Measurements from ENCODE around the gene PERM1.
"Not testable (repeated sequence)": the region's sequence is repeated elsewhere in the genome, so short reads cannot be mapped to it uniquely, and the experiment has no call there.

Gene PERM1

DNA sequence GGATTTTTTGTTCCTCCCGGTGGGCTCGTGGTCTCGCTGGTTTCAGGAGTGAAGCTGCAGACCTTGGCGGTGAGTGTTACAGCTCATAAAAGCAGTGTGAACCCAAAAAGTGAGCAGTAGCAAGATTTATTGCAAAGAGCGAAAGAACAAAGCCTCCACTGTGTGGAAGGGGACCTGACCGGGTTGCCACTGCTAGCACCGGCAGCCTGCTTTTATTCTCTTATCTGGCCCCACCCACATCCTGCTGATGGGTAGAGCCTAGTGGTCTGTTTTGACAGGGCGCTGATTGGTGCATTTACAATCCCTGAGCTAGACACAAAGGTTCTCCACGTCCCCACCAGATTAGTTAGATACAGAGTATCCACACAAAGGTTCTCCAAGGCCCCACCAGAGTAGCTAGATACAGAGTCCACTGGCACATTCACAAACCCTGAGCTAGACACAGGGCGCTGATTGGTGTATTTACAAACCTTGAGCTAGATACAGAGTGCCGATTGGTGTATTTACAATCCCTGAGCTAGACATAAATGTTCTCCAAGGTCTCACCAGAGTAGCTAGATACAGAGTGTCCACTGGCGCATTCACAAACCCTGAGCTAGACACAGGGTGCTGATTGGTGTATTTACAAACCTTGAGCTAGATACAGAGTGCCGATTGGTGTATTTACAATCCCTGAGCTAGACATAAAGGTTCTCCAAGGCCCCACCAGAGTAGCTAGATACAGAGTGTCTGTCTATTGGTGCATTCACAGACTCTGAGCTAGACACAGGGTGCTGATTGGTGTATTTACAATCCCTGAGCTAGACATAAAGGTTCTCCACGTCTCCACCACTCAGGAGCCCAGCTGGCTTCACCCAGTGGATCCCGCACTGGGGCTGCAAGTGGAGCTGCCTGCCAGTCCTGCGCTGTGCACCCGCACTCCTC, 35.8 kb upstream of the PERM1 start:
- DNase-seq (ENCODE audit: low read depth), result not testable (repeated sequence)

DNA sequence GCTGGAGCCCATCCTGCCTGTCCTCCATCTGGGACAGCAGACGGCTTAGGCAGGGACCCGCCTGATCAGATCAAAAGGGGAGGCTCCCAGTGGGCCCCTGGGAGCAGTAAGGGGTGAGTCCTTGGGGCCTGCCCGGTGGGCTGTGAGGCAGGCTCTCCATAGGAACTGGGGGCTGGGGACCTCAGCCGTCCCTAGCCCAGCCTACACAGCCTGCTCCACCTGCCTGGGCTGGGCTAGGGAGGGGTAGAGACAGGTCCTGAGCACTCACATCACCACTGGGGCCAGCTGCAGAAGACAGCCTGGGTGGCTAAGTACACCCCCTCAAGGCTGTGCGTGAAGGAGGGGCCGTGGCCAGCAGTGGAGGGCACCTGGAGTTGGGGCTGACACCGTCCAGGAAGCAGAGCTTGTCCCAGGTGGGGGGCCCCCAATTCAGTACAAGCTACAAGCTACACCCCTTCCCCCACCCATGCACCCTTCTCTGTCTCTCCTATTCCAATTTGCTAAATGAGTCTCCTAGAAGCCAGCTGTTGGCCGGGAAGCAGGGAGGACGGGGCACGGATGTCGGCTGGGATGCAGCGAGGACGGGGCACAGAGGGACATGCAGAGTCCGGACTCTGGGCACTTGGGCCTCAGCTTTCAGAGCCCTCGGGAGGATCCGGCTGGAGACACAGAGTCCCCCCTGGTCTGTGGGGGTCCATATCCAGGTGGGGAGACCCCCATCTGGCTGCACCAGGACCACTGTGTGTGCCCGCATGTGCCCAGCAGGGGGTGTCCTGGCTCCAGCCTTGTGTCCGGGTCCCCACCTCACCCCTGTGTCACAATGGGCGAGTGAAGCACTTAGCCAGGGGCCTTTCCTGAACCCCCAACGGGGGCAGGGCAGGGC, 33.1 kb upstream of the PERM1 start:
- DNase-seq (ENCODE audit: low read depth), result no peak

DNA sequence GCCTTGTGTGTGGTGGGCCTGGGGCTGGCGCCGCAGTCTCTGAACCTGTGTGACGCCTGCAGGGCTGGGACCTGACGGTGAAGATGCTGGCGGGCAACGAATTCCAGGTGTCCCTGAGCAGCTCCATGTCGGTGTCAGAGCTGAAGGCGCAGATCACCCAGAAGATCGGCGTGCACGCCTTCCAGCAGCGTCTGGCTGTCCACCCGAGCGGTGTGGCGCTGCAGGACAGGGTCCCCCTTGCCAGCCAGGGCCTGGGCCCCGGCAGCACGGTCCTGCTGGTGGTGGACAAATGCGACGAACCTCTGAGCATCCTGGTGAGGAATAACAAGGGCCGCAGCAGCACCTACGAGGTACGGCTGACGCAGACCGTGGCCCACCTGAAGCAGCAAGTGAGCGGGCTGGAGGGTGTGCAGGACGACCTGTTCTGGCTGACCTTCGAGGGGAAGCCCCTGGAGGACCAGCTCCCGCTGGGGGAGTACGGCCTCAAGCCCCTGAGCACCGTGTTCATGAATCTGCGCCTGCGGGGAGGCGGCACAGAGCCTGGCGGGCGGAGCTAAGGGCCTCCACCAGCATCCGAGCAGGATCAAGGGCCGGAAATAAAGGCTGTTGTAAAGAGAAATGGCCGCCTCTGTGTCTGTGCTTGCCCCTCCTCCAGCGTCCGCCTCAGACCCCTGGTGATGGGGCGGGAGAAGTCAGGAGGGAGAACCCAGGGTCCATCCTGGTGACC, 32.2 kb upstream of the PERM1 start:
- DNase-seq (ENCODE audit: low read depth), result no peak

DNA sequence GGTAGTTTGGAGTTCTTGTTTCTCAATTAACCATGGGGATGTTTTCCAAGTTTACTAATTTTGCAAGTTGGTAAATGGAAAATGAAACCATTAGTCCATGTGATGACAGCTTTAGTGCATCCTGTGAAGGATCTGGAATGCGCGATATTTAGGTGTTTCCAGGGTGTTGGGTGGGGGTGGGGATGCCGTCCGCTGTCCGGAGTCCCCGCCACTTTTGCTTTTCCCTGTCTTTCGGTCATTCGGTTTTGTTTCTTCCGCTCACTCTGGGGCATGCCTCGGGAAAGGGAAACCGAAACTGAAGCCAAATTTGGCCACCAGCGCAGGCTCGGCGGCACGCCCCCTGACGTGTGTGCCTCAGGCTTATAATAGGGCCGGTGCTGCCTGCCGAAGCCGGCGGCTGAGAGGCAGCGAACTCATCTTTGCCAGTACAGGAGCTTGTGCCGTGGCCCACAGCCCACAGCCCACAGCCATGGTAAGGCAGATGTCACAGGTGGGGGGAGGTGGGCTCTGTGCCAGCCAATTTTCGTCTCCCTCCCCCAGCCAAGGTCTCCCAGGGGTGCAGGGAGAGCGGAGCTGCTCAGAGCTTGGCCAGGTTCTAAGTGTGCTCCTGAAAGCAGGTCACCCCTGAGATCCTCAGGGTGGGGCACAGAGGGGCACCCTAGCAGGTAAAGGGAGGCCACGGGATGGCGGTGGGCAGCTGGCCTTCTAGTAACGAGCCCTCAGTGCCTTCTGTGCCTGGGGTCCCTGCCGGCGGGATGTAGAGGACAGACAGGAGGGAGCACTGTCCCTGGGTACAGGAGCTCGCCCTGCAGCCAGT, 31.4 kb upstream of the PERM1 start, which contains the start of gene ISG15:
Gene ISG15 (plus strand): TSS at position 393 of the 817 bp plus-strand sequence. CDS start 77 bp downstream, at position 470.
- peak; percentile 81 for DNase-seq (ENCODE audit: low read depth)

DNA sequence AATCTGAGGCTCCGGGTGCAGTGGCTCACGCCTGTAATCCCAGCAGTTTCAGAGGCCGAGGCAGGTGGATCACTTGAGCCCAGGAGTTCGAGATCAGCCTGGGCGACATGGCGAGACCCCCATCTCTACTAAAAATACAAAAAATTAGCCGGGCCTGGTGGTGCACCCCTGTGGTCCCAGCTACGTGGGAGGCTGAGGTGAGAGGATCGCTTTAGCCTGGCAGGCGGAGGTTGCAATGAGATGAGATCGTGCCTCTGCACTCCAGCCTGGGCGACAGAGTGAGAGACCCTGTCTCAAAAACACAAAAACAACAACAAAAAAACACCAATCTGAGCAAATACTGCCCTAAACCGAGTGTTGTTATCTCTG, 30.8 kb upstream of the PERM1 start:
- not testable (repeated sequence) for DNase-seq (ENCODE audit: low read depth)

DNA sequence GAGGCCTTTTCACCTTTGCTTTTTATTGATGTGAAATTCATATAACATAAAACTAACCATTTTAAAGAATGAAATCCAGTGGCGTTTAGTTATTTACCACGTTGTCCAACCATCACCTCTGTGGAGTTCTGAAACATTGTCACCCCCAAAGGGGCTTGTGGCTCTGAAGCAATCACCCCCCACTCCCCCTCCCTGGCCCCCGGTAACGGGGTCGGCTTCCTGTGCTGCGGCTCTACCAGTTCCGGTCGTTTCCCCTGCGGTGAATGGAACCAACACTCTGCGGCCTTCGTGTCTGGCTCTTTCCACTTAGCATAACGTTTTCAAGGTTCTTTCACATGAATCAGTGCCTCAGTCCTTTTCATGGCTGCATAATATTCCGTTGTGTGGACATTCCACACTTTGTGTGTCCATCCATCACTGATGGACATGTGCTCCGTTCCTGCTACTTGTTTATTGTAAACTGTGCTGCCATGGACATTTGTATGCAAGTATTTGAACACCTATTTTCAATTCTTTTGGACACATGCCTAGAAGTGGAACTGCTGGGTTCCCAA, 29.6 kb upstream of the PERM1 start:
- no peak for DNase-seq (ENCODE audit: low read depth)

DNA sequence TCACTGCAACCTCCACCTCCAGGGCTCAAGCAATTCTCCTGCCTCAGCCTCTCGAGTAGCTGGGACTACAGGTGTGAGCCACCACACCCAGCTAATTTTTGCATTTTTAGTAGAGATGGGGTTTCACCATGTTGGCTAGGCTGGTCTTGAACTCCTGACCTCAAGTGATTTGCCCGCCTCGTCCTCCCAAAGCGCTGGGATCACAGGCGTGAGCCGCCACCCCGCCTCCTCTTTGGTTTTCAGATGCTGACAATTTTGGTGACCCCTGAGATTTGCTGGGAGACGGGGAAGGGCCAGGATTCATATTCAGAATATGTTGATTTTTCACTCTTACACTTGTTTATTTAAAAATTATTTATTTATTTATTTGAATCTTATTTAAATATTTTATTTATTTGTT, 28.2 kb upstream of the PERM1 start:
- not testable (repeated sequence) for DNase-seq (ENCODE audit: low read depth)

DNA sequence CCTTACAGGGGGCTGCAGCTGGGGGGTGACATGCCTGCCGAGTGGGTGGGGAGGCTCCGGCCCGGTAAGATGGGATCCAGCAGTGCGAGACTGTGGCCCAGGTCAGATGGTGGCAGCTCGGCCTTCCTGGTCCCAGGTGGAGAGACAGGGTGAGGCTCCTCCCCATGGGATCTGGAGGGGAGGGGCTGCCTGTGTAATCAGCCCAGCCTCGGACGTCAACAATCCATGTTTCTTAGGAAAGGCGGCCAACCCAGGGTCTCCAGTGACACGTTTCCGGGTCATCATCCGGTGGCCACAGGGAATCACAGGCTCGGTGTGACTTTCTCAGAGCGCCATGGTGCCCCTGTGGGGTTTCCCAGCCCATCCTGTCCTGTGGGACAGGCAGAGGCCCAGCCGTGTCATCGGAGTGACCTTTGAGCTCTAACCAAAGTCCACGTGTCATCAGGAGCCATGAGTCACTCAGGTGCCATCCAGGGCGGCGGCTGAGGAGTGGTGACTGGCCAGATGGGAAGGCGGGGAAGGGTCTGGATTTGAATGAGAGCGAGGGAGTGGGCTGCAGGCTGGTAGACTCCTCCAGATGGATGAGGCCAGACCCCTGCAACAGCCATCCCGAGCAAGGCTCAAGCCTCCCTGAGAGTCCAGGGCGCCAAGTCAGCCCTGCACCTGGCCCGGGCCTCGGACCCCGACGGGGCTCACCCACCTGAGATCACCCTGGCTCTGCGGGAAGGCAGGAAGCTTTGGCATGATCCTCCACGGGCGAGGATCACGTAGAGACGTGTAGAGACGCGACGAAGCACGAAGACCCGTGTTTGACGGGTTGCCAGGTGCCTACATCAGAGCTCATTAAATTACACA, 24.6 kb upstream of the PERM1 start:
- DNase-seq (ENCODE audit: low read depth), result no peak

DNA sequence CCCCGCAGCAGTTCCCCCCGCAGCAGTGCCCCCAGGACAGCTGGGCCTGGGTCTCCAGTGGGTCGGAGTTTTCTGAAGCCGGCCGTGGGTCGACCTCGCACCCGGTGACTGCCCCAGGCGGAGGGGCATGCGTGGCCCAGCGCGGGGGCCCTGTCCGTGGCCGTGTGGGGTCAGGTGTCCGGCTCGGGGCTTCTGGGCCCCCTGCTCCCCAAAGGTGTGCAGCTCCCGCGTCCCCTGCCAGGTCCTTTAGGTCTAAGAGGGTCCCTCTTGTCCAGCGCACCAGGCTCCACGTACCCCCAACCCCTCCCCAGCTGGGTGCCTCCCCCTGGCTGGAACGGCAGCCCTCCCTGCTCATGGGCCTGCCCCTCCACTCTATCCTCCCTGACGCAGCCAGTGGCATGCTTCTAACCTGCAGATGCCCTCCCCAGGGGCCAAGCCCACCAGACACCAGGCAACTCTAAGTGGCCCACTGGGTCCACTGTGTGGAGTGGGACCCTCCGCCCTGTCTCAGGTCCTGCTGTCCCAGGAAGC, 23.9 kb upstream of the PERM1 start:
- DNase-seq (ENCODE audit: low read depth), result no peak

DNA sequence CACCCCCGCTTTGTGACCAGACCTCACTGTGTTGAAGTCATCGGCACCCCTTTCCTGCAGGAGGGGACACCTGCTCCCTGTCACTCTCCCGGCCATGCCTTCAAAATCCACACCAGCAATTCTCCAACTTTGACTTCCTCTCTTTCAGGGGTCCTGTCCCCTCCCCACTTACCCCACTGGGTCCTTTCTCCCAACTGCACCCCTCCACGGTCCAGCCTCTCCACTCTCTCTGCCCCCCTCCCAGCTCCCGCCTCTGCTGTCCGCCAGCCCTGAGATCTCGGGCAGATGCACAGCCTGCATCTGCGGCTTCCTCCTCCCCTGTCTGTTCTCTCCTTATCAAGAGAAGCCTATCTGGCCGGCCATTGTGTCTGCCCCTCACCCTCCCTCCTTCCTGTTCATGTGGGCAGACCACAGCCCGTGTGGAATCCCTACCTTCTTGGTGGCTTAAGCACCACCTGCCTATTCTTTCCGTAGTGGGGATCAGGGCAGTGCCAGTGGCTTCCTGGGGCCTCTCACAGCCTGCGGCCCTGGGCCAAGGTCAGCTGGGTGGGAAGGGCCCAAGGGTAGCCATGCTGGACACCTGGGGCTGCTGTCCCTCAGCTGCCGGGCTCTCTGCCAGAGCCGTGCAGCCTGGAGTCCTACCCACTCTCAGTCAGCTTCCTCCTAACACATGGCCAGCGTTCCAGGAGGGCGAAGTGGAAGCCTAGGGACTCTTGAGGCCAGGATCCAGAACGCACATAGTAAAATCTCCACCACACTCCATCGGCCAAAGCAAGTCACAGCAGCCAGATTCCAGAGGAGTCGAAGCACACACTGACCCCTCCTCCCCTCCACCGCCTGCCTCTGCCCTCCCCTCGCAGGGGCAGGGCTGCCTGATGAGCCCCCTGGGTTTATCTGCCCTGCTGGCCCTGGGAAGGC, 23.1 kb upstream of the PERM1 start:
- DNase-seq (ENCODE audit: low read depth), result no peak

DNA sequence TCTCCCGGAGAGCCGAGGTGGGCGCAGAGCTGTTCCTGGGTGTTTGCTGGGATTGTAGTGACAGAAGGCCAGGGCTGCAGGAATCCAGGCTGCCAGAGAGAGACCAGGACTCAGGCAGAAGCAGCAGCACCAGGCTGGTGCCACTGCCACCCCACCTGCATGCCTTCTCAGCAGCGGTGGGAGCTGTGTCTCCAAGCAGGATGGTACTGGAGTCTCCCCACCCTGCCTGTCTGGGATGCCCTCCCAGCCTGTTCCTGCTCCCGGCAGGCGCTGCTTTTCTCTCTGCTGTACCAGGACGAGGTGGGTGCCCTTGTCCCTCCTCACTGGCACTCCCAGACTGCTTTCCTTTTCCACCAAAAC, 22.5 kb upstream of the PERM1 start:
- no peak for DNase-seq (ENCODE audit: low read depth)

DNA sequence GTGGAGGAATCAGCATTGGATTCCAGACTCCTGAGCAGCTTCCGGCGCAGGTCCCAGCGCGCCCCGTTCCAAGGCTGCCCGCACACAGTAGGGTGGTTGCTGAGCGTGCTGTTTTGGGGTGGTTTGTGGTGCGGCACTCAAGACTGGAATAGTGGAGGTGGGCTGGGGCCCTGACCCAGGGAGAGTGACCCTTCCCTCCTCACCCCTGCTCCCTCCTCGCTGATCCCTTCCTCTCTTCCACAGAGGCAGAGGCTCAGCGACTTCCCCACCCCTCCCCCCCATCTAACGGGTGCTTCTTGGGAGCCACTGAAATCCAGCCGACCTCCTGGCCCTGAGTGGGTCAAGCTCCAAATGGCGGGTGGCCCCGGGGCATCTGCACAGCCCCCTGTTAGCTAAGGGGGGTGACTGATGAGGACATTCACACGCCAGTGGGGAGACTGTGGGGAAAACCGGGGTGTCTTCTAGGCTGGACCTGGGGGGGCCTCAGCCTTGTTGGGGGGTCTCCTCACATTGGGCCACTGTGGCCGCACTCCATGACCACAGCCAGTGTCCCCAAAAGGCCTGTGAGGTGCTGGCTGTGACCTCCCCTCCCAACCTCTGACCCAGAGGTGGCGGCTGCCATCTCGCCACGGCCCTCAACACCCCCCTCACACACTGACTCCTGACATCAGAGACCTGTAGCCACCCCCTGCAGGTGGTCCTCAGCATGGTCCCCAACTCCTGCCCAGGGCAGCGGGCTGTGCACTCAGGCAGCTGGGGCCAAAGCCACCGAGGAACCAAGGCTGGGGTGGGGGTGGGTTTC, 21.9 kb upstream of the PERM1 start:
- DNase-seq (ENCODE audit: low read depth), result no peak

DNA sequence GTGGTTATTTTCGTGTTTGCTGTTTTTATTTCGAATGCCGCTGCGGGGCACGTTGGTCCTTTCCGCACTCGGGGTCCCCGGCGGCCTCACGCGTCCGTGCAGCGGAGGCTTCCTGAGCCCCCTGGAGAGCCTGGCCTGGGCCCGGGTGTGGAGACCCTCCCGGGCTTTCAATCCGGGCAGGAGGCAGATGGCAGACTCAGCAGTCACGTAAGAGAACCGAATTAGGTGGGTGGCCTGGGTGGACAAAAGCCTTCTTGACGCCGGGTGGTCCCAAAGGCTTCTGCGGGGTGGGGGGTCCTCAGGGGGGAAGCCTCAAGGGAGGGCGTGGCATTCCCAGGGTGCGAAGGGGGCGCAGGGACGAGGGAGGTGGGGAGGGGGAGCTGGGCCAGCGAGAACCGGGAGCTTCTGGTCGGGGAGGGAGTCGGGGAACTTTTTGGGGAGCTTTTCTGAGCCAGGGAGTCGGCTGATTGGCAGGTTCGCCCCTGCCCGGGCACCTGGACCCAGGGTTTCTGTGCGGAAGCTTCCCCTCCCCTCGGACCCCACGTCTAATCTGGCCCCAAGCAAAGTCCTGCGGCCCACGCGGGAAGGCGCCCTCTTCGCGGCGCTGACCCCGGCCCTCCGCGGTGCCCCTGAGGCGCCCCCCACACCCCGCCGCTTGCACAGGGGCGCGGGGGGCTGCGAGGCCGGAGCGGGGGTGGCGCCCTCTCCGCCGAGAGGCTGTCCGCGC, 19.3 kb upstream of the PERM1 start:
- no peak for DNase-seq (ENCODE audit: low read depth)

DNA sequence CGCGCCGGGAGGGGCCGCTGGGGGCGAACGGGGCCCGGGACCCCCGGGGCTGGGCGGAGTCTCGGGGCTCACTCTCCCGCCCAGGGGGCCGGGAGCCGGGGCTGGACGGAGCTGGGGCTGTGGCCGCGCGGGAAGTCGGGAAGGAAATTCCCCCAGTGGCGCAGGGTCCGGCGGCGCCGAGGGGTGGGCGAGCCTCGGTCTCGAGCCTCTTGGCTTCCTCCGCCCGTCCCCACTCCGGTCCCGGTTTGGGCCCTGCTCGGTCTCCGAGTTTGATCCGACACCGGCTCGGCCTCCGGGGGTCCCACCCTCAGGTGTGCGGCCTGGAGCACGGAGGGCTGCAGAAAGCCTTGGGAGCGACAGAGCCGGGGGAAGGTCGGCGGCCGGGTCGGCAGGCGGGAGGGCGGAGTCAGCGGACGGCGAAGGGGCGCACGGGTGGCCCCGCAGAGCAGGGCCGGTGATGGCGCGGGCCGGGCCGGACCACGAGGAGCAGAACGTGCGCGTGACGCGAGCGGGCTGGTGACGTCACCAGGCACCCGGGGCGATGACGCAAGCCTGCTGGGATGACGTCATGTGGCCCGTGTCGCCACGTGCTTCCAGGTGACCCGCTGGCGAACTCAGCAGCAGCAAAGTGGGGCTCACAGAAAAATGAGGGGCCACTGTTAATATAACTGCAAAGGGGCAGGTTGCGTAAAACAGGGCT, 18.6 kb upstream of the PERM1 start:
- peak; percentile 79 for DNase-seq (ENCODE audit: low read depth)

DNA sequence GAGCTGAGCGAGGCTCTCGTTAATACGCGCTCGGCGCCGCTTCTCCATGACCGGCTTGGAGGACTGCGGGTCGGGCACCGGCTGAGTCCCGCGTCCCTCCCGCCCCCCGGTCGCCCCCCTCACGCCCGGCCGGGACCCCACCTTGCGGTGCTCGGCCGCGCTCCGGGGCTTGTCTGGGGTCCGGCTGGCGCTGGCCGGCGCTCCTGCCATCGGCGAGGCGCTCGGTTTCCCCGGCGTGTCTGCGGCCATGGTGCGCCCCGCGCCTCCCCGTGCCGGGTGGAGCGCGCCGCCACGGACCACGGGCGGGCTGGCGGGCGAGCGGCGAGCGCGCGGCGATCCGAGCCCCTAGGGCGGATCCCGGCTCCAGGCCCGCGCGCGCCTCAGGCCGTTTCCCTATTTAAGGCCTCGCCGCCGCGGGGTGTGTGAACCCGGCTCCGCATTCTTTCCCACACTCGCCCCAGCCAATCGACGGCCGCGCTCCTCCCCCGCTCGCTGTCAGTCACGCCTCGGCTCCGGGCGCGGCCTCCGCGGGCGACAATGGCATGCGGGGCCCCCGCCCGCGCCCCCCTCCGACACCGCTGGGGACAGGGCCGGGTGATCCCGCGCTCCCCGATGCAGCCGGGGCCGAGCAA, 17.9 kb upstream of the PERM1 start, which contains the start of gene HES4:
Gene HES4 (minus strand): TSS at position 373 of the 632 bp plus-strand sequence. CDS start 124 bp downstream, at position 249.
- peak; percentile 85 for DNase-seq (ENCODE audit: low read depth)

Measured in fibroblast of gingiva (primary cell).